GM18511 (cell line): ENCODE measurements around the gene PAPOLG.
"Not testable (repeated sequence)": the region's sequence is repeated elsewhere in the genome, so short reads cannot be mapped to it uniquely, and the experiment has no call there.

Experiments used
- ATAC-seq: cut with Tn5 transposase; IDR thresholded peaks from one replicate; pipeline ENCODE4 v1.9.1; 2021; ENCODE audit warnings: mild to moderate bottlenecking, moderate library complexity; ENCODE audit not compliant: unreplicated experiment

The PAPOLG gene

GRCh38 chr2:60771508-60771907 lies 15.4 kb downstream of the PAPOLG start:
- ATAC-seq = no peak

- ATAC-seq = no peak
Observed at GRCh38 chr2:60775048-60775639, 19.1 kb downstream of the PAPOLG start.

- no peak for ATAC-seq
Observed at GRCh38 chr2:60778352-60778751, 22.3 kb downstream of the PAPOLG start.

- ATAC-seq = no peak
Observed at GRCh38 chr2:60779426-60779825, 23.4 kb downstream of the PAPOLG start.

GRCh38 chr2:60780721-60781120 lies 24.7 kb downstream of the PAPOLG start:
- no peak for ATAC-seq

GRCh38 chr2:60793169-60793568 lies 37.1 kb downstream of the PAPOLG start:
- ATAC-seq = no peak

GRCh38 chr2:60794271-60794863 lies 38.3 kb downstream of the PAPOLG start:
- ATAC-seq = no peak

- peak; percentile 73 for ATAC-seq
Observed at GRCh38 chr2:60796573-60797509, 40.8 kb downstream of the PAPOLG start.

- no peak for ATAC-seq
Observed at GRCh38 chr2:60804473-60804872, 48.4 kb downstream of the PAPOLG start.

GRCh38 chr2:60806595-60806987 lies 50.5 kb downstream of the PAPOLG start:
- ATAC-seq = no peak

- peak; percentile 92 for ATAC-seq
Observed at GRCh38 chr2:60806988-60807681, 51.1 kb downstream of the PAPOLG start.

GRCh38 chr2:60808330-60808801 lies 52.3 kb downstream of the PAPOLG start:
- no peak for ATAC-seq

GRCh38 chr2:60811491-60812375 lies 55.7 kb downstream of the PAPOLG start:
- no peak for ATAC-seq

GRCh38 chr2:60817191-60817590 lies 61.1 kb downstream of the PAPOLG start:
- not testable (repeated sequence) for ATAC-seq

GRCh38 chr2:60818272-60818671 lies 62.2 kb downstream of the PAPOLG start:
- no peak for ATAC-seq

GRCh38 chr2:60819155-60819862 lies 63.2 kb downstream of the PAPOLG start:
- ATAC-seq = no peak

- ATAC-seq = no peak
Observed at GRCh38 chr2:60819936-60820335, 63.9 kb downstream of the PAPOLG start.

- no peak for ATAC-seq
Observed at GRCh38 chr2:60820416-60821132, 64.5 kb downstream of the PAPOLG start.

- no peak for ATAC-seq
Observed at GRCh38 chr2:60821133-60821469, 65.0 kb downstream of the PAPOLG start.
